HL-60 (cell line): ENCODE data around the gene AGPAT2.

Experiments
- CTCF ChIP-seq: IDR thresholded peaks from one replicate; pipeline ENCODE4 v1.5.1; 2011; ENCODE audit warnings: low read length, control low read depth, inconsistent platforms; ENCODE audit not compliant: insufficient read depth
- GABPA ChIP-seq: IDR thresholded peaks from 2 replicates; pipeline ENCODE4 v1.6.1; 2012; ENCODE audit warnings: low read depth
- POLR2AphosphoS5 ChIP-seq: IDR thresholded peaks from 2 replicates; pipeline ENCODE4 v1.6.1; 2012; ENCODE audit warnings: low read depth
- REST ChIP-seq: IDR thresholded peaks from 2 replicates; pipeline ENCODE4 v1.6.1; 2012; ENCODE audit warnings: low read depth; ENCODE audit not compliant: insufficient replicate concordance
- SPI1 ChIP-seq: IDR thresholded peaks from 2 replicates; pipeline ENCODE4 v1.6.1; 2012; ENCODE audit warnings: low read depth, mild to moderate bottlenecking, borderline replicate concordance

- TF ChIP-seq REST, result no peak
- no peak for TF ChIP-seq POLR2AphosphoS5
- no peak for TF ChIP-seq CTCF
- TF ChIP-seq SPI1, result no peak
- no peak for TF ChIP-seq GABPA
These were observed 22.3 kb upstream of the AGPAT2 start for GRCh38 chr9:136709454-136710109.
